Stimulated activated CD4-positive, alpha-beta T cell treated with anti-CD3 and anti-CD28 coated beads, Interleukin-2, amount 100 ng/mL, for 4 hours (primary cell): ENCODE results near the gene CYP2U1.
A peak's percentile ranks its signal among the peaks of the same experiment; 100 is the strongest.
"Not testable (repeated sequence)": the region's sequence is repeated elsewhere in the genome, so short reads cannot be mapped to it uniquely, and the experiment has no call there.

Experiments
- DNase-seq: peaks from one replicate; pipeline ENCODE4 v3.0.0-alpha.2; 2020; ENCODE audit warnings: low read depth

CYP2U1 gene

DNA sequence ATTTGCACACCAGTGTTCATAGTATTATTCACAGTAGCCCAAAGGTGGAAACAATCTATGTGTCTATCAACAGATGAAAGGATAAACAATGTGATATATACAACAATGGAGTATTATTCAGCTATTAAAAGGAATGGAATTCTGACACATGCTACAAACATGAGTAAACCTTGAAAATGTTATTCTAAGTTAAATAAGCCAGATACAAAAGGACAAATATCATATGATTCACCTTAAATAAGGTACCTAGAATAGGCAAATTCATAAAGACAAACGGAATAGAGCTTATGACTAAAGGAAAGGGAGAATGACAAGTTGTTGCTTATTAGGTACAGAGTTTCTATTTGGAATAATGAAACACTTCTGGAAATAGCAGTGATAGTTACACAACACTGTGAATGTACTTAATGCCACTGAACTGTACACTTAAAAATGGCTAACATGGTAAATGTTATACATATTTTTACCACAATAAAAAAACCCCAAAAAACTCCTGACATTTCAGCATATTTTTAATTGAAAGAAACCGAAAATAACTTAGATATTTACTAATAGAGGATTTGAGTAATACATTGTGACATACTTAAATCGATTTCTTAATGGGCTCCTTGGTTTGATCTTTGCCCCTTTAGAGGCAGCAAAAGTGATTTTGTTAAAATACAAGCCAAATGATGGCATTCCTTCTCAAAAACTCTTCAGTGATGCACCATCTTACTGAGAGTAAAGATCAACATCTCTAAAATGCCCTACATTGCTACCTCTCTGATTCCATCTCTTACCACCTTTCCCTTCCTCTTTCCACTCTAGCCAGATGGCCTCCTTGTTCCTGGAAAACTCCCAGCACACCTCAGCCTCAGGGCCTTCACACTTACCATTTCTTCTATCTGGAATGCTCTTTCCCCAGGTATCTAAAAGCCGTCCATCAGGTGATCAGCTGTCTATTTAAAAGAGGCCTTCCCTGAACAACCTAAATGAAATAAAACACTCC, 8.6 kb upstream of the CYP2U1 start:
- DNase-seq: no peak

GRCh38 chr4:107925713-107926112, 5.6 kb upstream of the CYP2U1 start:
- not testable (repeated sequence) for DNase-seq

- DNase-seq: not testable (repeated sequence)
These were observed 4.5 kb upstream of the CYP2U1 start for GRCh38 chr4:107926875-107927274.

DNA sequence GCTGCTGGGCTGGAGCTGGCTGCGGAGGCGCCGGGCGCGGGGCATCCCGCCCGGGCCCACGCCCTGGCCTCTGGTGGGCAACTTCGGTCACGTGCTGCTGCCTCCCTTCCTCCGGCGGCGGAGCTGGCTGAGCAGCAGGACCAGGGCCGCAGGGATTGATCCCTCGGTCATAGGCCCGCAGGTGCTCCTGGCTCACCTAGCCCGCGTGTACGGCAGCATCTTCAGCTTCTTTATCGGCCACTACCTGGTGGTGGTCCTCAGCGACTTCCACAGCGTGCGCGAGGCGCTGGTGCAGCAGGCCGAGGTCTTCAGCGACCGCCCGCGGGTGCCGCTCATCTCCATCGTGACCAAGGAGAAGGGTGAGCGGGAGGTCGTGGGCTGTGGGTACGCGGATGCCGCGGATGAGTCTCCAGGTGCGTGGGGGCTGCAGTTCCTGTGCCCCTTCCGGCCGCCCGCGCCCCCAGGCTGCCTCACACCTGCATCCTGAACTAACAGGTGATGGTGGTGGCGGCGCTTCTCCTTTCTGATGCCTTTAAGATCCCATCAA, 499 bp downstream of the CYP2U1 start:
- peak; percentile 26 for DNase-seq

DNA sequence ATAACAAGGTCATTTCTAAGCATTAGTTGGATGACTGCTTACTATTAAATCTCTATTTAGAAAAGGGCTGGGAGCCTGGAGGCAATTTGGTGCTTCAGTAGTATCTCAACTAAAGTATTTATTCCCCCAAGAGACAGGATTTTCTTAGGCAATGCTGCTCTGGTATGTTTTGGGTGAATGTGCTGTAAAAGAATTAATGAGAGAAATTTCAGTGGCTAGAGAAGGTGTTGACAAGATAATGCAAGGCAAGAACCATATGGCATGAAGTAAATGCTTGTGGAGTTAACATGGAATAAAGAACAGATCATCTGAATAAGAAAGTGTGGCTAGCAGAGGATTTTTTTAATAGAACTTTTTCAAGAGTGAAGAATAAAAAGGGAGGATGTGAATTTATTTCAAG, 3.9 kb downstream of the CYP2U1 start:
- no peak for DNase-seq

- DNase-seq: no peak
These were observed 5.7 kb downstream of the CYP2U1 start for GRCh38 chr4:107937040-107937439.

- no peak for DNase-seq
These were observed 8.0 kb downstream of the CYP2U1 start for GRCh38 chr4:107939307-107939706.

- no peak for DNase-seq
These were observed 14.5 kb downstream of the CYP2U1 start for GRCh38 chr4:107945809-107946208.

- DNase-seq: no peak
These were observed 19.6 kb downstream of the CYP2U1 start for GRCh38 chr4:107950746-107951540.

DNA sequence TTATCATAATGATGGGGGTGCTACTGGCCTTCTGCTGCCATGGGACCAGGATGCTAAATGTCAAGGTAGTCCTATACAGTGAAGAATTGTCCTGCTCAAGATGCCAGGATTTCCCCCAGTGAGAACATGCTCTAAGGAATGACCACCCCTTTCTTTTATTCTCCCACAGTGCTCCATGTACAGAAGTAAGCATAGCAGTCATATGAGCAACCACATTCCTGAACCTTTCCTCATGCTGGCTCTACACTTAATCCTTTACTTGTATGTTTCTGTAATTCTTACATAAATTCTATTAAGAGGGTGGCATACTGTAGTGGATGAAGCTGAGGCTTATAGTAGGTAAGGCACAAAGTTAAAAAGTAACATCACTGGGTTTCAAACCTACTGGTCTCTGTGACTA, 20.2 kb downstream of the CYP2U1 start:
- DNase-seq: no peak

GRCh38 chr4:107956011-107956410, 24.7 kb downstream of the CYP2U1 start:
- no peak for DNase-seq

DNA sequence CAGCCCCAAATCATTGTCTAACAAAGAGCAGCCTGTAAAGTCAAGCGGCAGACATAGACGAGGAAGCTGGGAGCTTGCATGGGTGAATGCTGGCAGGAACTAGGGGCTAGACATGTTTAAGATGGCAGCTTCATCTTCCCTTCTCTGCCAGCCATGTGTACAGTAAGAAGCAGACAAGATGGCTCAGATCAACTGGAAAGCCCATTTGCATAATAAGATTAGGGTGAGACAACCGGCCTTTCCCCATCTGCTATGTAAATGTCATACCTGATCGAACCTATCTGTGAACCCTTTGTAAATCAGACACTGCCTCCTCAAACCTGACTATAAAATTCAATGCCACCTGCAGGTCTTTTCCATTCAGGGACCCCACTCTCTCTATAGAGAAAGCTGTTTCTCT, 35.6 kb downstream of the CYP2U1 start:
- DNase-seq: no peak

- DNase-seq: not testable (repeated sequence)
These were observed 36.2 kb downstream of the CYP2U1 start for GRCh38 chr4:107967519-107967918.

DNA sequence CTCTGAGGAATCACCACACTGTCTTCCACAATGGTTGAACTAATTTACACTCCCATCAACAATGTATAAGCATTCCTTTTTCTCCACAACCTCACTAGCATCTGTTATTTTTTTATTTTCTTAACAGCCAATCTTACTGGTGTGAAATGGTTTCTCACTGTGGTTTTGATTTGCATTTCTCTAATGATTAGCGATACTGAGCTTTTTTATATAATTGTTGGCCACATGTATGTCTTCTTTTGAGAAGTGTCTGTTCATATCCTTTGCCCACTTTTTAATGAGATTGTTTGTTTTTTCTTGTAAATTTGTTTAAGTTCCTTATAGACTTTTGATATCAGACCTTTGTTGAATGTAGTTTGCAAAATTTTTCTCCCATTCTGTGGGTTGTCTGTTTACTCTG, 36.6 kb downstream of the CYP2U1 start:
- DNase-seq: not testable (repeated sequence)

DNA sequence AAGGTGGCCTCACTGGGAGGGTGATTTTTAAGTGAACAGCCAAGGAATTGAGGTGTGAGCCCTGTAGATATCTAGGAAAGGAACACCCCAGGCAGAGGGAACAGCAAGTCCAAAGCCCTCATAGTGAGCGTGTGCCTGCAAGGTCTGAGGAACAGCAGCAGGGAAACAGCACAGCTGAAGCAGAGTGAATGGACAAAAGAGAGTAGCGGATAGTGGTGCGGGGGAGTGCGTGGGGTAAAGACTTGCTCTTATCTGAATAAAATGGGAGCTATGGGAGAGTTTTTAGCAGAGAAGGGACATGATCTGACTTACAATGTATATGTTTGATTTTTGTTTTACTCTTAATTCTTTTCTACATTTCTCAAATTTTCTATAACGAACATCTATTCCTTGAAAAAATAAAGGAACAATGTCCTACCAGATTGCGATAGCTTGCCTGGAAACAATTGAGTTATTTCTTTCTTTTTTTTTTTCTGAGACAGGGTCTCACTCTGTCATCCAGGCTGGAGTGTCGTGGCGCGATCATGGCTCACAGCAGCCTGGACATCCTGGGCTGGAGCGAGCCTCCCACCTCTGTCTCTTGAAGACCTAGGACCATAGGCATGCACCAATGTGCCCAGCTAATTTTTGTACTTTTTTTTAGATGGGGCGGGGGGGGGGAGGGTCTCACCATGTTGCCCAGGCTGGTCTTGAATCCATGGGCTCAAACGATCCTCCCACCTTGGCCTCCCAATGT, 38.9 kb downstream of the CYP2U1 start:
- no peak for DNase-seq

GRCh38 chr4:107972605-107973004, 41.3 kb downstream of the CYP2U1 start:
- no peak for DNase-seq

DNA sequence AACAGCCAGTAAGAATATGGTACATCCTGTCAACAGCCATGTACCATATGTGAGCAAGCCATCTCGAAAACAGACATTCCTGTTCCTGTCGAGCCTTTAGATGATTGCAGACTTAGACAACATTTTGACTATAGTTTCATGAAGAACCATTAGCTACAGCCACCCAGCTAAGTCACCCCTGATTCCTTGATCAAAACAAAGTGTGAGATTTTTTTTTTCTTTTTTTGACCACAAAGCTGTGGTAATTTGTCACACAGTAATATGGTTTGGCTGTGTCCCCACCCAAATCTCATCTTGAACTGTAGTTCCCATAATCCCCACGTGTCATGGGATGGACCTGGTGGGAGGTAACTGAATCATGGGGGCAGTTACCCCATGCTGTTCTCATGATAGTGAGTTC, 43.2 kb downstream of the CYP2U1 start:
- no peak for DNase-seq

GRCh38 chr4:107977482-107977881, 46.1 kb downstream of the CYP2U1 start:
- DNase-seq: no peak

GRCh38 chr4:107977966-107978705, 46.8 kb downstream of the CYP2U1 start:
- no peak for DNase-seq

GRCh38 chr4:107978716-107979451, 47.5 kb downstream of the CYP2U1 start:
- DNase-seq: no peak
